Activated CD4-positive, alpha-beta T cell treated with anti-CD3 and anti-CD28 coated beads, Interleukin-2, amount 10 ng/mL, durations not matched to agents 7 days and 5 days (primary cell): ENCODE data around the gene CENPH. TPM values are rescaled to one million over a fixed set of nuclear protein-coding genes. Genes with fewer than 3 reads are reported as not detected.
"Not testable (repeated sequence)": the region's sequence is repeated elsewhere in the genome, so short reads cannot be mapped to it uniquely, and the experiment has no call there.

Source experiments
- CTCF ChIA-PET: fragments of 350-600 bp; sonication (Branson Sonifier 250); formaldehyde crosslinking; loops from one replicate; lab custom pipeline; 2021; ENCODE audit warnings: antibody characterized with exemption; lab: Charles Lee
- POLR2A ChIA-PET: fragments of 350-600 bp; sonication (Branson Sonifier 250); formaldehyde crosslinking; loops from one replicate; lab custom pipeline; 2021; ENCODE audit warnings: antibody characterized with exemption; lab: Charles Lee
- DNase-seq: peaks from one replicate; pipeline ENCODE4 v3.0.0-alpha.2; 2020
- H3K27ac Mint-ChIP-seq: one replicate; pipeline ENCODE4 v1.8.0; 2021; ENCODE audit warnings: mild to moderate bottlenecking, moderate library complexity, mixed read lengths
- H3K27me3 Mint-ChIP-seq: one replicate; pipeline ENCODE4 v1.8.0; 2021; ENCODE audit warnings: mixed read lengths
- H3K36me3 Mint-ChIP-seq: one replicate; pipeline ENCODE4 v1.8.0; 2021; ENCODE audit warnings: low read depth, mixed read lengths
- H3K4me1 Mint-ChIP-seq: one replicate; pipeline ENCODE4 v1.8.0; 2021; ENCODE audit warnings: mixed read lengths
- H3K4me3 Mint-ChIP-seq: one replicate; pipeline ENCODE4 v1.8.0; 2021; ENCODE audit warnings: mild to moderate bottlenecking, moderate library complexity, mixed read lengths
- H3K9me3 Mint-ChIP-seq: one replicate; pipeline ENCODE4 v1.8.0; 2021; ENCODE audit warnings: mixed read lengths
- total RNA-seq, 2 experiments: library from RNA; stranded (reverse); gene quantifications; one replicate each; pipeline ENCODE4 v1.2.3, GENCODE V29; 2021

Gene CENPH
- total RNA-seq, 2 experiments from 2014 or later: 40.0 to 42.6 TPM

- H3K27ac Mint-ChIP-seq: peak overlapping the region; percentile 92
- H3K36me3 Mint-ChIP-seq: peaks cover 43% of the 10 kb centered on the region
- no peaks in the 10 kb centered on the region for H3K27me3 Mint-ChIP-seq
- peak overlapping the region; percentile 84 for H3K4me3 Mint-ChIP-seq
- H3K9me3 Mint-ChIP-seq: peaks cover 2% of the 10 kb centered on the region
- ChIA-PET POLR2A (no interaction called here), CTCF (interaction anchor here (0.7 to 1.6 kb wide), 3 partner anchors 22 to 125 kb away, joined by 3 to 6 read pairs (median 4); partner anchors contain the start of genes CENPH and SLC30A5)
- peaks cover 44% of the 10 kb centered on the region for H3K4me1 Mint-ChIP-seq
- peak; percentile 6 for DNase-seq
These were observed 21.9 kb upstream of the CENPH start for GRCh38 chr5:69167493-69167855.

DNA sequence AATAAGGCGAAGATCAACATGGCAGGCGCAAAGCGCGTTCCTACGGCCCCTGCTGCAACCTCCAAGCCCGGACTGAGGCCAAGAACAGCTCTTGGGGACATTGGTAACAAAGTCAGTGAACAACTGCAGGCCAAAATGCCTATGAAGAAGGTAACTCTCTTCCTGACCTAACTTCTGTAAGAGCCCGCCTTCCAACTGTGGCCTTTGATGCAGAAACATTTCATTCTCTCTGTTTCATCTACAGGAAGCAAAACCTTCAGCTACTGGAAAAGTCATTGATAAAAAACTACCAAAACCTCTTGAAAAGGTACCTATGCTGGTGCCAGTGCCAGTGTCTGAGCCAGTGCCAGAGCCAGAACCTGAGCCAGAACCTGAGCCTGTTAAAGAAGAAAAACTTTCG is 21.5 kb upstream of the CENPH start:
- peak; percentile 14 for DNase-seq
- H3K4me3 Mint-ChIP-seq: peak overlapping the region; percentile 84
- no peaks in the 10 kb centered on the region for H3K27me3 Mint-ChIP-seq
- POLR2A ChIA-PET: no interaction called here
- CTCF ChIA-PET: interaction anchor here (0.7 to 1.8 kb wide), 3 partner anchors 22 to 125 kb away, joined by 3 to 4 read pairs (median 4); partner anchors contain the start of gene CENPH
- H3K9me3 Mint-ChIP-seq: peaks cover 2% of the 10 kb centered on the region
- peaks cover 46% of the 10 kb centered on the region for H3K4me1 Mint-ChIP-seq
- H3K36me3 Mint-ChIP-seq: peaks cover 46% of the 10 kb centered on the region
- peak overlapping the region; percentile 92 for H3K27ac Mint-ChIP-seq

DNA sequence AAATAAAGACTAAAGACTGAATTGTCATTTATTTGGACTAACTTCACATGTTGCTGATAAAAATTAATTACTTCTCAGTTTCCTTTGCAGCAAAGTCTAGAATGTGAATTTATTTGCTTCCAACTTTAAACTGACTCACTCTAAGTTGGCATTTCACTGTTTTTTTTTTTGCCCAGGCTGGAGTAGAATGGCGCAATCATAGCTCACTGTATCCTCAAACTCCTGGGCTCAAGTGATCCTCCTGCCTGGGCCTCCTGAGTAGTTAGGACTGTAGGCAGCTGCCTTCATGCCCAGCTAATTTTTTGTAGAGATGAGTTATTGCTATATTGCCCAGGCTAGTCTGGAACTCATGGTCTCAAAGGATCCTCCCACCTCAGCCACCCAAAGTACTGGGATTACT is 18.9 kb upstream of the CENPH start:
- H3K4me1 Mint-ChIP-seq: peaks cover 54% of the 10 kb centered on the region

GRCh38 chr5:69170969-69171368 is 18.4 kb upstream of the CENPH start:
- ChIA-PET CTCF (interaction anchor here (1.5 to 2.4 kb wide), 2 partner anchors 9 to 10 kb away, joined by 5 to 9 read pairs; no protein-coding TSS in a partner anchor), POLR2A (no interaction called here)
- Mint-ChIP-seq H3K36me3 (peaks cover 72% of the 10 kb centered on the region), H3K4me1 (peaks cover 52% of the 10 kb centered on the region), H3K27ac (peak overlapping the region; percentile 36), H3K4me3 (no peak overlapping the region), H3K27me3 (no peaks in the 10 kb centered on the region), H3K9me3 (no peaks in the 10 kb centered on the region)
- no peak for DNase-seq

More for the DNA sequence above, 18.9 kb upstream of the CENPH start:
- no peaks in the 10 kb centered on the region for H3K27me3 Mint-ChIP-seq
- ChIA-PET CTCF (interaction anchor here (1.5 to 2.4 kb wide), 2 partner anchors 9 to 10 kb away, joined by 5 to 9 read pairs; no protein-coding TSS in a partner anchor), POLR2A (no interaction called here)
- no peak for DNase-seq
- H3K9me3 Mint-ChIP-seq: peaks cover 2% of the 10 kb centered on the region
- peaks cover 69% of the 10 kb centered on the region for H3K36me3 Mint-ChIP-seq
- no peak overlapping the region for H3K27ac Mint-ChIP-seq
- H3K4me3 Mint-ChIP-seq: no peak overlapping the region

DNA sequence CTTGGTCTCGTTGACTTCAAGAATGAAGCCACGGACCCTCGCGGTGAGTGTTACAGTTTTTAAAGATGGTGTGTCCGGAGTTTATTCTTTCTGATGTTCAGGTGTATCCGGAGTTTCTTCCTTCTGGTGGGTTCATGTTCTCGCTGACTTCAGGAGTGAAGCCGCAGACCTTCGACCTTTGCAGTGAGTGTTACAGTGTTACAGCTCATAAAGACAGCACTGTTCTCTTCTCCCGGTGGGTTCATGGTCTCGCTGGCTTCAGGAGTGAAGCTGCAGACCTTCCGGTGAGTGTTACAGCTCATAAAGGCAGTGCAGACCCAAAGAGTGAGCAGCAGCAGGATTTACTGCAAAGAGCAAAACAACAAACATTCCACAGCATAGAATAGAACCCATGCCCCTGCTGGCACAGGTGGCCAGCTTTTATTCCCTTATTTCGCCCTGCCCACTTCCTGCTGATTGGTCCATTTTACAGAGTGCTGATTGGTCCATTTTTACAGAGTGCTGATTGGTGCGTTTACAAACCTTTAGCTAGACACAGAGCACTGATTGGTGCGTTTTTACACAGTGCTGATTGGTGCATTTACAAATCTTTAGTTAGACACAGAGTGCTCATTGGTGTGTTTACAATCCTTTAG is 7.6 kb upstream of the CENPH start:
- not testable (repeated sequence) for H3K4me3 Mint-ChIP-seq, DNase-seq, H3K27me3 Mint-ChIP-seq, H3K9me3 Mint-ChIP-seq, H3K4me1 Mint-ChIP-seq, H3K27ac Mint-ChIP-seq
- CTCF ChIA-PET: interaction anchor here (0.5 to 3.0 kb wide), 2 partner anchors 9 to 12 kb away, joined by 4 to 9 read pairs; no protein-coding TSS in a partner anchor
- POLR2A ChIA-PET: interaction anchor here (0.6 kb wide), 1 partner anchor 15 kb away, joined by 5 read pairs; no protein-coding TSS in a partner anchor
- H3K36me3 Mint-ChIP-seq: peaks cover 13% of the 10 kb centered on the region

DNA sequence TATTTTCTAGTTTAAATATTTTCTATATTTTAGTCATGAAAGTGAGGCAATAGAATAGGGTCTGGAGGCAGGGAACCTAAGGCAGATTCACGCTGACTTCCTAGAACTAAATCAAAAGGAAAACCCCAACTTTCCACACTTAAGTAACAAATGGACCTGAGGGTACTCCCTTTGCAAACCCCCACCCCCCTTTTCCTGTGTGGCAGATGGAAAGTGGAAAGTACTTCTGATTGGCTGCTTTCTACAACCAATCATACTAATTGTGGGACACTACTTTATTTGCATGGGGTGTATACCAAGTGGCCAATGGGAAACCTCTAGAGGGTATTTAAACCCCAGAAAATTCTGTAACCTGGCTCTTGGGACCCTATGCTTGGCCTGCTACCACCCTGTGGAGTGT is 4.8 kb upstream of the CENPH start:
- no peaks in the 10 kb centered on the region for H3K36me3 Mint-ChIP-seq
- DNase-seq: no peak
- H3K27ac Mint-ChIP-seq: no peak overlapping the region
- ChIA-PET CTCF (interaction anchor here (1.3 kb wide), 1 partner anchor 91 kb away, joined by 4 read pairs; the partner anchor contains the start of gene SLC30A5), POLR2A (no interaction called here)
- H3K27me3 Mint-ChIP-seq: no peaks in the 10 kb centered on the region
- no peaks in the 10 kb centered on the region for H3K9me3 Mint-ChIP-seq
- H3K4me1 Mint-ChIP-seq: peaks cover 9% of the 10 kb centered on the region
- H3K4me3 Mint-ChIP-seq: no peak overlapping the region

DNA sequence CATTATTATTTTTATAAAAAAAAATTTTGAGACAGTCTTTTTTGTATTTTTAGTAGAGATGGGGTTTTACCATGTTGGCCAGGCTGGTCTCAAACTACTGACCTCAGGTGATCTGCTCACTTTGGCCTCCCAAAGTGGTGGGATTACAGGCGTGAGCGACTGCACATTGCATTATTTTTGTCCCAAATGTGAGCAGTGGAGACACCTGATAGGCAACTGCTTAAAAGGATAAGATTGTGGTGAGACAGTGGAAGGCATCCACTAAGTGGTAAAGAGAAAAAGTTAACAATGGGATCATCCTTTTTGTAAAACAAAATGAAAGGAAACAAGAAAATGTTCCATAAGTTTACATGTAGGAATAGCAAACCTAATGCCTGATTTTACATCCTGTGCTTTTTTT is 2.0 kb upstream of the CENPH start:
- no peak for DNase-seq
- no peaks in the 10 kb centered on the region for H3K9me3 Mint-ChIP-seq
- ChIA-PET CTCF (no interaction called here), POLR2A (no interaction called here)
- H3K4me3 Mint-ChIP-seq: no peak overlapping the region
- peaks cover 18% of the 10 kb centered on the region for H3K4me1 Mint-ChIP-seq
- H3K36me3 Mint-ChIP-seq: peaks cover 6% of the 10 kb centered on the region
- H3K27ac Mint-ChIP-seq: no peak overlapping the region
- H3K27me3 Mint-ChIP-seq: no peaks in the 10 kb centered on the region

DNA sequence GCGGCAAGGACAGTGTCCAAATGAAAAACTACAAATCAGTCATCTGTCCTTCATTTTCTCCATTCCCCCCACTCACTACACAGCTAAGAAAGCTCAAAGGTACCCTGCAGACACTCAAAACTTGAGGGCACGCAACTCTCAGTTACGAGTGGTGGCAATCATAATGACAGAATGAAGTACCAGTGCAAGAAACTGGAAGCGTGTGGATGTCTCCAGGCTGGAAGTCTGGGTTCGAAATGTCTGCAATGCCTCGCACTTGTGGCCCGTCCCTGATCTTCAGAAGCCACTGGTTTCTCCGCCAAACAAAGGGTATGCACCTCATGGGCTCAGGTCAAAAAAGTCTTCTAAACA is 597 bp upstream of the CENPH start:
- CTCF ChIA-PET: interaction anchor here (0.6 to 2.8 kb wide), 2 partner anchors 50 to 95 kb away, joined by 3 to 11 read pairs; partner anchors contain the start of gene SLC30A5
- H3K36me3 Mint-ChIP-seq: peaks cover 8% of the 10 kb centered on the region
- no peaks in the 10 kb centered on the region for H3K27me3 Mint-ChIP-seq
- peak overlapping the region; percentile 96 for H3K27ac Mint-ChIP-seq
- peak overlapping the region; percentile 94 for H3K4me3 Mint-ChIP-seq
- H3K9me3 Mint-ChIP-seq: no peaks in the 10 kb centered on the region
- H3K4me1 Mint-ChIP-seq: peaks cover 18% of the 10 kb centered on the region
- no peak for DNase-seq
- POLR2A ChIA-PET: interaction anchor here (0.7 to 0.8 kb wide), 2 partner anchors 13 to 30 kb away, joined by 3 read pairs; no protein-coding TSS in a partner anchor

DNA sequence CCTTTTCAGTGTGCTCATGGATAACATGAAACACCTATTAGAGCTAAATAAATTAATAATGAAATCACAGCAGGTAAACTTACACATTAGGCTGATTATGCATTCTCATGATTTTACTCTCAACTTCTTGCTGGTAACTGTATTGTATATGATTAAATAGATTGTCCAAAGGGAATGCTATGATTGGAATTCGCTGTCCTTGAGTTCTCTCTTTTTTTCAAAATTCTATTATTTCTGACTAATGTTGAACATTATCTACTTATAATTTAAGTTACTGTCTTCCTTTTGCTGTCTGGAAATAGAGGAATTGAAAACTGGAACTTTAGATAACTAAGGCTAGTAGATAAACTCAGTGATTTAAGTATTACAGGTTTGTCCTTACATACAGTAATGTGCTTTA is 13.1 kb downstream of the CENPH start:
- Mint-ChIP-seq H3K4me3 (no peak overlapping the region), H3K4me1 (peaks cover 3% of the 10 kb centered on the region), H3K36me3 (peaks cover 25% of the 10 kb centered on the region), H3K27ac (no peak overlapping the region), H3K9me3 (no peaks in the 10 kb centered on the region), H3K27me3 (no peaks in the 10 kb centered on the region)
- ChIA-PET CTCF (interaction anchor here (1.0 to 1.8 kb wide), 4 partner anchors 8 to 51 kb away, joined by 3 to 4 read pairs (median 4); no protein-coding TSS in a partner anchor), POLR2A (no interaction called here)
- no peak for DNase-seq

DNA sequence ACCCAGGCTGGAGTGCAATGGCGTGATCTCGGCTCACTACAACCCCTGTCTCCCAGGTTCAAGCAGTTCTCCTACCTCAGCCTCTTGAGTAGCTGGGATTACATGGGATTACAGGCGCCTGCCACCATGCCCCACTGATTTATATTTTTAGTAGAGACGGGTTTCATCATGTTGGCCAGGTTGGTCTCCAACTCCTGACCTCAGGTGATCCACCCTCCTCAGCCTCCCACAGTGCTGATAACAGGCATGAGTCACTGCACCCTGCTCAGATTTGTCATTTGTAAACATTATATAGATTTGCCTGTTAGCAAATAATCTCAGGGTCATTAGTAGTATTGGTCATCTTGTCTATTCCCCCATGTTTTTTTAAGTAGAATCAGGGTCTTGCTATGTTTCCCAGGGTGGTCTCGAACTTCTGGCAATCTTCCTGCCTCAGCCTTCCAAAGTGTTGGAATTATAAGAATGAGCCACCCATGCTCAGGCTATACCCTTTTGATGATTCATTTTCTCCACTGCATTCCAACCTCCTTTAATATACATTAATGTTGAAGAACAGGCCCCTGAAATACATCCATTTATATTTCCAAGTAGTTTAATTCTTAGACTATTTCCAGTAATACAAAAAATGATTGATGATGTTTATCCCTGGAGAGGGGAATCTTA is 17.3 kb downstream of the CENPH start:
- ChIA-PET POLR2A (no interaction called here), CTCF (no interaction called here)
- Mint-ChIP-seq H3K27me3 (no peaks in the 10 kb centered on the region), H3K27ac (no peak overlapping the region), H3K4me3 (no peak overlapping the region), H3K36me3 (peaks cover 16% of the 10 kb centered on the region), H3K4me1 (peaks cover 3% of the 10 kb centered on the region), H3K9me3 (no peaks in the 10 kb centered on the region)
- DNase-seq: no peak

DNA sequence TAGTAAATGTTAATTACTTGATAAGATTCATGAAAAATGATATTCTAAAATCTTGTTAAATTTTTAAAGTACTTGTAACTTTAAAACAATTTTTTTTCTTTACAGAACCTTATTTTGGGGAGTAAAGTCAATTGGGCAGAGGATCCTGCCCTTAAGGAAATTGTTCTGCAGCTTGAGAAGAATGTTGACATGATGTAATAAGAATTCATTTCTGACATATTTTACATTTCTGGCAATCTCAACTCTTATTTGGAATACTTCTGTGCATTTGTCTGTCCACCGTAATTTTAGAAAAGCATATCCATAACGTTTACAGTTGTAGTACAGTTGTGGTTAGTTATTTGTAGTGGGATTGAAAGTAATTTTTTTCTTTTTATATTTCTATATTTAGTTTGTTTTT is 20.2 kb downstream of the CENPH start:
- Mint-ChIP-seq H3K4me1 (peaks cover 6% of the 10 kb centered on the region), H3K27ac (no peak overlapping the region), H3K4me3 (no peak overlapping the region), H3K9me3 (no peaks in the 10 kb centered on the region), H3K27me3 (no peaks in the 10 kb centered on the region), H3K36me3 (peaks cover 10% of the 10 kb centered on the region)
- POLR2A ChIA-PET: interaction anchor here (0.6 kb wide), 1 partner anchor 9 kb away, joined by 4 read pairs; no protein-coding TSS in a partner anchor
- DNase-seq: no peak
- CTCF ChIA-PET: interaction anchor here (1.1 kb wide), 1 partner anchor 19 kb away, joined by 3 read pairs; no protein-coding TSS in a partner anchor

DNA sequence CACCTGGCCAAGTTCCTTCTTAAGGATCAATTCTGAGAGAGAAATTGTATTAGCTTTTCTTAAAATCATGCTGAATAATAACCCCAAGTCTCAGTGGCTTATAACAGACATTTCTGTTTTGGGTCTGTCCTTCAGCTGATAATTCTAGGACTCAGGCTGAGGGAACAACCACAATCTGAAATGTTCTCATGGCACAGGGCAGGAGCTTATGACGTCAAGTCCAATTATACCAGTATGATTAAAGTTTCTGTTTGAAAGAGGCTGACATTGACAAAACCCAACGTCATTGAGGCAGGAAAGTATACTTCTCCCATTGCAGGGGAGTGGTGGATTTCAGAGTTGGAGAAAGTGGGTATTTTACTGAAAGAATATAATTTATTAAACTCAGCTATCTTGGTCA is 21.8 kb downstream of the CENPH start:
- CTCF ChIA-PET: interaction anchor here (1.1 to 1.4 kb wide), 2 partner anchors 9 to 11 kb away, joined by 3 to 4 read pairs; no protein-coding TSS in a partner anchor
- H3K4me3 Mint-ChIP-seq: no peak overlapping the region
- DNase-seq: no peak
- H3K9me3 Mint-ChIP-seq: no peaks in the 10 kb centered on the region
- H3K36me3 Mint-ChIP-seq: peaks cover 13% of the 10 kb centered on the region
- H3K4me1 Mint-ChIP-seq: peaks cover 10% of the 10 kb centered on the region
- H3K27ac Mint-ChIP-seq: no peak overlapping the region
- no peaks in the 10 kb centered on the region for H3K27me3 Mint-ChIP-seq
- POLR2A ChIA-PET: no interaction called here

DNA sequence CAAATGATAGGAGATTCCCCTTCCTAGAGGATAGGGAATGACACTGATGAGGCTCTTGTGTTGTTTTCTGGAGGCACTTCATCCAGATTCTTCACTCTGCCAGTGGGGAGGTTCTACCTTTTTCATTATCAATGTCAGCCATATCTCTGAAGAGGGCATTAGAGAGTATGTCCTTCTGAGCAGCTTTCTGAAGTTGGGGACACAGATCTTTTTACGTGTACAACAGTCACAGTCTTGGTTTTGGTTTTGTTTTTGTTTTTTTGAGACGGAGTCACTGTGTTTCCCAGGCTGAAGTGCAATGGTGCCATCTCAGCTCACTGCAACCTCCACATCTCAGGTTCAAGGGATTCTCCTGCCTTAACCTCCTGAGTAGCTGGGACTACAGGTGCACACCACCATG is 22.6 kb downstream of the CENPH start:
- peaks cover 9% of the 10 kb centered on the region for H3K36me3 Mint-ChIP-seq
- H3K27ac Mint-ChIP-seq: peak overlapping the region; percentile 57
- peaks cover 13% of the 10 kb centered on the region for H3K4me1 Mint-ChIP-seq
- no peak overlapping the region for H3K4me3 Mint-ChIP-seq
- ChIA-PET POLR2A (no interaction called here), CTCF (interaction anchor here (0.6 to 1.8 kb wide), 5 partner anchors 8 to 43 kb away, joined by 3 to 6 read pairs (median 4); partner anchors contain the start of gene CENPH)
- no peaks in the 10 kb centered on the region for H3K27me3 Mint-ChIP-seq
- no peaks in the 10 kb centered on the region for H3K9me3 Mint-ChIP-seq
- no peak for DNase-seq
